Left renal pelvis (tissue), 4 donors: ENCODE measurements around the gene KATNB1. TPM values are rescaled to one million over a fixed set of nuclear protein-coding genes. Genes with fewer than 3 reads are reported as not detected.
"Not testable (repeated sequence)": the region's sequence is repeated elsewhere in the genome, so short reads cannot be mapped to it uniquely, and the experiment has no call there.

Experiments
- DNase-seq, 4 donors: peaks; one replicate each; pipeline ENCODE4 v3.0.0-alpha.2; 2013; ENCODE audit warnings: low read depth in 4 of 4, low spot score in 3 of 4
- polyA plus RNA-seq, 4 donors: library from polyadenylated mRNA; unstranded; fragments of 120-200 nt; gene quantifications; one replicate each; pipeline ENCODE4 v1.2.1, GENCODE V29; 2013; ENCODE audit not compliant: insufficient read length in 4 of 4

Gene KATNB1
- polyA plus RNA-seq, 4 donors, result 11.8 to 22.3 (median 19.6) TPM

DNA sequence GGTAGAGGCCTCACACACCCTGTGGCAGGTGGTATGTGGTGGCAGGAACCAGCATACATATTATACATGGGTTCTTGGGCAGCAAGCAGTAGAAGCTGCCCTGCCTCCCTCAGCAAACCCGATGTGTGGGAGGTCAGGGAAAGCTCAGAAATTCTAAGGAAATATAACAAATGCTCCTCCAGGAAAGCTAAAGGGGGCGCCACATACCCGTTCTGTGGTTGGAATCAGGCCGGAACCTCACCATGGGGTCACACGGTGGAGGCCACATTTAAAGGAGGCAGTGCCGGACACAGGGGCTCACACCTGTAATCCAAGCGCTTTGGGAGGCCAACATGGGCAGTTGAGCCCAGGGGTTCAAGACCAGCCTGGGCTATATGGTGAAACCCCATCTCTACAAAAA, 12.4 kb upstream of the KATNB1 start:
- no peak for DNase-seq

DNA sequence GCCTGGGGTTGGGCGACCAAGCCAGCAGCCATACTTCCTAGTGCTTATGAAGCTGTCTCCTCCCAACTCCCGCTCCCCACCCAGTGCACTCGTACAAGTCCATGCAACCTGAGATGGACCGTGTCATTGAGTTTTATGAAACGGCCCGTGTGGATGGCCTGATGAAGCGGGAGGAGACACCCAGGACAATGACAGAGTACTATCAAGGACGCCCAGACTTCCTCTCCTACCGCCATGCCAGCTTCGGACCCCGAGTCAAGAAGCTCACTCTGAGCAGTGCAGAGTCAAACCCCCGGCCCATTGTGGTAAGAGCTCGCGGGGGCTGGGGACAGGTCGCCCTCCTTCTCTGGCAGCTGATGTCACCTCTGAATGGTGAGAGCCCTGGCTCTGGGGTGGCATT, 11.0 kb upstream of the KATNB1 start:
- no peak for DNase-seq

DNA sequence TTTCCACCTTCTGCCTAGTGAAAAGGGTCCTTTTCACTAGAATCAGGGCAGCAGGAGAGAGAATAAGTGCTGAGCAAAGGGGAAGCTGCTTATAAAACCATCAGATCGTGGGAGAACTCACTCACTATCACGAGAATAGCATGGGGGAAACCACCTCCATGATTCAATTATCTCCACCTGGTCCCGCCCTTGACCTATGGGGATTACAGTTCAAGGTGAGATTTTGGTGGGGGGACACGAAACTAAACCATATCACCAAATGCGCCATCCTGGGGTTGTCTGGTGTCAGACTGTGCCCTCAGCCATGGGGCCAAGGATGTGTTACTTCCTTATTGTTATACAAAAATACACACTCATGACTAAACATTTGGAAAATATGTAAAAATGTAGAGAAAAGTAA, 10.4 kb upstream of the KATNB1 start:
- DNase-seq, result no peak

DNA sequence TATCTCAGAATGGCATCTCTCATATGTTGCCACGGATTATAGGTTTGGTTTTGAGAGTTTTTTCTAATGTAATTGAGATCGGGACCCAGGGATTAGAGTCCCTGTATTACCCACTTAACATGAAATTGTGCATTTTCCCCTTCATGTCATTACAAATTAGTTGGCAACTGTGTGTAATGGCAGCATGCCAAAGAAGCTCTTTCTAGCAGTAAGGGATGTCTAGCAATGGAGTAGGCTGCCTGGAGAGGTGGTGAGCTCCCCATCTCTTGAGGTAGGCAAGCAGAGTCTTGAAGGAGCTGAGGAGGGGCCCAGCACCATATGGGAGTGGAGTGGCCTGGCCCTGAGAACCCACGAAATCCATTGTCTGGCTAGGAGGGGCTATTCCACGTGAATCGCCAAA, 10.0 kb upstream of the KATNB1 start:
- no peak for DNase-seq

DNA sequence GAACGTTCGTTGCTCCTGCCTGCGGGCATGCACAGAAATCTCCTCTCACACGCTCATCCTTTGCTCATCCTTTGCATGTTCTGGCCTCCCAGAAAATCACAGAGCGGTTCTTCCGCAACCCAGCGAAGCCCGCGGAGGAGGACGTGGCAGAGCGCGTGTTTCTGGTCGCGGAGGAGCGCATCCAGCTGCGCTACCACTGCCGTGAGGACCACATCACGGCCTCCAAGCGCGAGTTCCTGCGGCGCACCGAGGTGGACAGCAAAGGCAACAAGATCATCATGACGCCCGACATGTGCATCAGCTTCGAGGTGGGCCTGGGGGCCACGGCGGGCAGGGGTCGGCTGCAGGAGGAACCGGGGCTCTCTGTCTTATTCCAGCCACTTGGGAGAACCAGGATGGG, 9.6 kb upstream of the KATNB1 start:
- DNase-seq, result no peak

DNA sequence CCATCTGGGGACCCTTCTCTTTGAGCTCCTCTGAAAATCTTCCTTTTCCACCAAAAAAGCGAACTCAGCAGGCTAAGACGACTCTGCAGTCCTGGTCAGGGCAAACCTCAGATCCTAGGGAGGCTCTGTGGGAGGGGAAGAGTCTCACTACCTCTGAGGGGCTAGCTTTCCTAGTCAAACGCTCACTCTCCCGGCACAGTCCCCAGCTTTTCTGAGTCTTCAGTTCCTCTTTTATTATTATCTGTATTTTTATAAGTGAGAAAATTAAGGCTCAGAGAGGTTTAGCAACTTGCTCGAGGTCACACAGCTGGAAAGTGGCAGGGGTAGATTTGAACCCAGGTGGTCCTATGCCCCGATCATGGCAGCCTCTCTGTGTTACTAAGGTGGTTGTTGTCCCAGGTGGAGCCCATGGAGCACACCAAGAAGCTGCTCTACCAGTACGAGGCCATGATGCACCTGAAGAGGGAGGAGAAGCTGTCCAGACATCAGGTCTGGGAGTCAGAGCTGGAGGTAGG, 9.1 kb upstream of the KATNB1 start:
- no peak for DNase-seq

DNA sequence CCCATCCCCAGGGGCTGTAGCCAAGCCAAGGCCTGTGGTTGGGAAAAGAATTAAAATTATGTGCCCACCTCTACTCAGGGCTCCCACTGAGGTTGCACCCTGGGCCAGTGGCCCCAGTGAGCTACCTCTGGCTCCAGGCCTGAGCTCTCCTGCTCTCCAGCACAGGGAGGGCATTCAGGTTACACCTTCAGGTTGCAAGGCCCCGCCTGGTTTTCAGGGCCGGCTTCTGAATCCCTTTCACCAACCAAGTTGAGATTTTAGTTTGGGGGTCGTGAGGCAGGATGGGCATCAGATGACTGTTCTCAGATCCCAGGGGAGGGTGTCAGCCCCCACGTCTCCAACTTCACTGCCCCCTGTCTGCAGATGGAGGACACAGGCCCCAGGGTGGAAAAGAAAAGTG, 8.0 kb upstream of the KATNB1 start:
- no peak for DNase-seq

DNA sequence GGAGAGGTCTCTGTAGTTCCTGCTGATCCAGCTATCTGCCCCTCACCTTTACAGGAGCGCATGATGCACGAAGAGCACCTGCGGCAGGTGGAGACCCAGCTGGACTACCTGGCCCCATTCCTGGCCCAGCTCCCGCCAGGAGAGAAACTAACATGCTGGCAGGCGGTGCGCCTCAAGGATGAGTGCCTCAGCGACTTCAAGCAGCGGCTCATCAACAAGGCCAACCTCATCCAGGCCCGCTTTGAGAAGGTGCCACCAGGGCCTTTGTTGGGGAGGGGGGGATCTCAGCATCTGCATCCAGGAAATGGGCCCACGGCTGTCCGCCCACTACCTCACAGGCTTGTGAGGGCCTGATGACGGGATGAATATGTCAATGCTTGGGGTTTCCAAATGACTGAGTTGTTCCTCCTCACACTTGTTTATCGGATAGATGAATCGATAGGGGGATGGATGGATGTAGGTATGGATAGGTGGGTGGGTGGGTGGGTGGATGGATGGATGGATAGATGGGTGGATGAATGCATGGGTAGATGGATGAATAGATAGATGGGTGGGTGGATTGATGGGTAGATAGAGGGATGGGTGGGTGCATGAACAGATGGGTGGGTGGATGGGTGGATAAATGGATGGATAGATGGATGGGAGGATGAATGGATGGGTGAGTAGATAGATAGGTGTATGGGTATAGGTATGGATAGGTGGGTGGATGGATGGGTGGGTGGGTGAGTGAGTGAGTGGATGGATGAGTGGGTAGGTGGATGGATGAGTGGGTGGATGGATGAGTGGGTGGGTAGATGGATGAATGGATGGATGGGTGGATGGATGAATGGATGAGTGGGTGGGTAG, 7.0 kb upstream of the KATNB1 start:
- DNase-seq, result no peak

DNA sequence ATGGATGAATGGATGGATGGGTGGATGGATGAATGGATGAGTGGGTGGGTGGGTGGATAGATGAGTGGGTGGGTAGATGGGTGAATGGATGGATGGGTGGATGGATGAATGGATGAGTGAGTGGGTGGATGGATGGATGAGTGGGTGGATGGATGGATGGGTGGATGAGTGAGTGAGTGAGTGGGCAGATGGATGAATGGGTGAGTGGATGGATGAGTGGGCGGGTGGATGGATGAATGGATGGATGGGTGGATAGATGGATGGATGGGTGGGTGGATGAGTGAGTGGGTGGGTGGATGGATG, 6.4 kb upstream of the KATNB1 start:
- no peak for DNase-seq

DNA sequence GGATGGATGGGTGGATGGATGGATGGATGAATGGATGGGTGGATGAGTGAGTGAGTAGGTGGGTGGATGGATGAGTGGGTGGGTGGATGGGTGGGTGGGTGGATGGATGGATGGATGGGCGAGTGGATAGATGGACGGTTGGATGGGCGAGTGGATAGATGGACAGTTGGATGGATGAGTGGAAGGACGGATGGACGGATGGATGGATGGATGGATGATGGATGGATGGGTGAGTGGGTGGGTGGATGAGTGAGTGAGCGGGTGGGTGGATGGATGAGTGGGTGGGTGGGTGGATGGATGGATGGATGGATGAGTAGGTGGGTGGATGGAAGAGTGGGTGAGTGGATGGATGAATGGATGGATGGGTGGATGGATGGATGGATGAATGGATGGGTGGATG, 5.7 kb upstream of the KATNB1 start:
- not testable (repeated sequence) for DNase-seq

DNA sequence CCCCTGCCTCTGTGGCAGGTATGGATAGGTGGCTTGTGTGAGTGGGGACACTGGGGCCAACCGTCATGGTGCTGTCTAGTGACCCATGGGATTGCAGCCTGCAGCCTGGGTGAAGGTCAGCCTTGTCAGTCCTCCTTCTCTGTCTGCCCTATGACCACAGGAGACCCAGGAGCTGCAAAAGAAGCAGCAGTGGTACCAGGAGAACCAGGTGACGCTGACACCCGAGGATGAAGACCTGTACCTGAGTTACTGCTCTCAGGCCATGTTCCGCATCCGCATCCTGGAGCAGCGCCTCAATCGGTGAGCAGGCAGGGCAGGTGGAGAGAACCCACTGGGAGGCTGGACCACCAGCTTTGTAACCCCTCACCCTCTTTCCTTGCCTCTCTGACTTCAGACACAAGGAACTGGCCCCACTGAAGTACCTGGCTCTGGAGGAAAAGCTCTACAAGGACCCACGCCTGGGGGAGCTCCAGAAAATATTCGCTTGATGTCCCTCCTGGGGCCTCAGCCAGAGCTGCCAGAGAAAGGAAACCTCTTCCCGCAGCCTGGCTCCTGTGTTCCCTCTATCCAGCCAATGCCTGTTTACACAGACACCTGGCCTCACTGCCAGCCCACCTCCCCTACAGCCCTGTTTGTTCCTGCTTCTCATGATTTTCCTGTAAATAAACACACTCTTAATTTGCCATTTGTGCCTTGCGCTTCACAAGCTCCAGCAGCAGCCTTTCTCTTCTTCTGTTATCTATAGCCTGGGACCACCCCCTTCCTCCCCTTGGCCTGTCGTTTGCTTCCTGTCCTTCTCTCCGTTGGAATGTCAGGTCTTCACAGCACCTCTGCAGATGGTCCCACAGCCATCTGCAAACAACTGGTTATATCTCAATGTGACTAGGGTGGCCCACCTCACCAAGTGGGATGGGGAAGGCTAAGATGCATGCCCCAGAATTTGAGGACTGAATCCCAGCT, 4.5 kb upstream of the KATNB1 start:
- DNase-seq, result no peak

DNA sequence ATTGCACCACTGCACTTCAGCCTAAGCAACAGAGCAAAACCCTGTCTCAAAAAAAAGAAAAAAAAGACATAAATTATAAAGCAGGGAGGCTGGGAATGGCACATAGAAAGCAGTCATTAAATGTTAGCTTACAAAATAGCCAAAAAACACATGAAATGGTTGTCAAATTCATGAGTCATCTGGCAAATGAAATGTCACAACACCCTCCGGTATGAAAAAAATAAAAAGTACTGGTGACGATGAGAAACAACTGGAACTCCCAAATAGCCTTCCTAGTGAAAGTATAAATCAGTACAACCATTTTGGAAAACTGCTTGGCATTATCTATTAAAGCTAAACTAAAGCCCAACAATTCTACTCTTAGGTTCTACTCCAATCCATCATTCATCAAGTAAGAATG, 3.5 kb upstream of the KATNB1 start:
- no peak for DNase-seq

DNA sequence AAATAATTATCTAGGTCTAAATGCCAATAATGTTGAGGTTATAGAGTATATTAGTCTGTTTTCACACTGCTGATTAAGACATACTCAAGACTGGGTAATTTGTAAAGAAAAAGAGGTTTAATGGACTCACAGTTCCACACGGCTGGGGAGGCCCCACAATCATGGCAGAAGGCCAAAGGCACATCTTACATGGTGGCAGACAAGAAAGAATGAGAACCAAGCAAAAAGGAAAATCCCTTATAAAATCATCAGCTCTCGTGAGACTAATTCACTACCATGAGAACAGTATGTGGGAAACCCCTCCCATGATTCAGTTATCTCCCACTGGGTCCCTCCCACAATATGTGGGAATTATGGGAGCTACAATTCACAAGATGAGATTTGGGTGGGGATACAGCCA, 2.9 kb upstream of the KATNB1 start:
- no peak for DNase-seq

DNA sequence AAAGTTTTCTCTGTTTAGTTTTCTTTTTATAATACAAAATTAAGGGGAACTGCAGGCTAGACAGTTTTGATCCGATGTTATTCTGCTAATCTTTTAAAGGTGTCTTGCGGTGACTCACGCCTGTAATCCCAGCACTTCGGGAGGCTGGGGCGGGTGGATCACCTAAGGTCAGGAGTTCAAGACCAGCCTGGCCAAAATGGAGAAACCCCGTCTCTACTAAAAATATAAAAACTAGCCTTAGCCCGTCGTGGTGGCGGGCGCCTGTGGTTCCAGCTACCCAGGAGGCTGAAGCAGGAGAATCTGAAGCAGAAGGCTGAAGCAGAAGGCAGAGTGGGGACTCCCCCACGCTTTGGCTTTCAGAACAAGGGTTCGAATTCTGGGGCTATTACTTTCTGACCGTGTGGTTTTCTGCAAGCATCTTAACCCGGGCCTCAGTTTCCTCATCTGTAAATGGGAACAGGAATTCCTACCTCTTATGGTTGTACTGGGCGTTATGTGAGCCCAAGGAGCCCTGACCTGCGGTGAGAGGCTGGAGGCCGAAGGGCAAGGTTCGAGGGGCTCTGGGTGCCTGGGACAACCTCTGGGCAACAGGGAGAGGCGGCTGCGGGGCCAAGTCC, 1.2 kb upstream of the KATNB1 start:
- DNase-seq, result no peak

DNA sequence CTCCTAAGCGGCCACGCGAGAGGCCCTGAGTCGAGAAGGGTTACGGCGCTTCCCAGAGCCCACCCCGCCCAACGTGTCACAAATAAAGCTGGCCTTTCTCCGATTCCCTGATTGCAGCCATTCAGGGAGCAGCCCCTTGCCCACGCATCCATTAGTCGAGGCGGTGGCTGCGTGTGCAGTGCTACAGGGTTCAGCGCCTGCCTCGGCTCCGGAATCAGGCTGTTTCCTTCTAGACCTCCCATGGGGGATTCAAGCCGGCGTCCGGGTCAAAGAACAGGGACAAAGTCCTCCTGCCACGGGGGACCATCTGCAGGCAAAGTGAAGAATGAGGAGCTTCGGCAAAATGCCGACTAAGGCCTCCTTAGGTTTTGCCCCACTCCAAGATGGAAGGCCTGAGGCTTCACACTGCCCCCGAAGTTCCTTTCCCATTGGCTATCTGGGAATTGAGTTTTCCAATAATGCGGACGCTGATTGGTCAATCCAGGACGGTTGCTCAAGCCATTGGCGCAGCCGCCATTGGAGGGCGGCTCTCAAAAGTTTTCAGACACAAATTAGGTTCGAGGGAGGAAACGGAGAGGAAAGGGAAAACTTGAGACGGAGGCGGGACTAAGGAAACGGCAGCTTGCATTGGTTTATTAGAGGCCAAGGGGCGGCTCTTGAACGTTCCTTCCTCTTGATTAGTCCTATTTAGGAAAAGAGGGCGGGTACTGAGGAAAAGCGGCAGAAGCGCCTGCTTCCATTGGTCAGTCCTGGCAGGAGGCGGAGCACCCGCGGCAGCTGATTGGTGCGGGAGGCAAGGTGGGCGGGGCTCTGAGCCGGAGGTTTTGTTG, 430 bp upstream of the KATNB1 start:
- DNase-seq, result peak; percentile 100

DNA sequence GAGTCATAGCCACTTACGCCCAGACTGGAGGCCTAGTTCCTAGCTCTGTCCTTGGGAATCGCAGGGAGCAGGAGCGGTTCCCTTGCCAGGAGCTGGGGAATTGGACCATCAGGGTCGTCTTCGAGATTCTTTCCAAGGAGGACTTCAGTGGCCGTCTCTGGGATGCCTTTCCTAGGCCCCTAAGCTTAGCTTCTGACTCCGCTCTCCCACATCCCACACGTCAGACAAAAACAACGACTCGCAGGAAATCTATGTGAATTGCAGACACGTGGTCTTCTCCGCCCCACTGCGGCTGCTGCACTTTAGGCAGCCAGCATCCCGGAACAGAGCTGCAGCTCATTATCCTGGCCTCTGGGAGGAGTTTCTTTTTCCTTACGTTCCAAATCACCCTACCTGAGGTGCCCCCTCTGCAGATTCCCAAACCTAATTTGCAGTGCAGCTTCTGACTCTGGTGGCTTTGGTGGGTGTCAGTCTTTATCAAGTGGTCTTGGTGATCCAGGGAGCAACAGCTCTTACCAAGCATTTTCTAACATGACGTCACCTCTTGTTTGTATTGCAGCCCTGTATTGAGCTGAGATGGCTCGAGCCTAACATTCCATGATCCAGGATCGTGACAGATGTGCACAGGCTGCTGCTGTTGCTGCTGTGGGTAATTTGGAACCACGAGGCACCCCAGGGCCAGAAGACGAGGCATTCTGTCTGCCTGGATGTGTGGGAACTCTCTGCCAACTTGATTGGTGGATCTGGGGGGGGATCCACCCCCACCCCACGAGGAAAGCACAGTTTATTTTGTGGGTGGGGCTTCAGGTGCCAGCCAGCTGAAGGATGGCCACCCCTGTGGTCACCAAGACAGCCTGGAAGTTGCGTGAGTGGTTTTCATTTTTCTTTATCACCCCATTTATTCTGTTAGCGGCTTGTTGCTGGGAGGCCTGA, 1.1 kb downstream of the KATNB1 start:
- DNase-seq, result peak in 2 of 4 donors; percentile 48 to 56

DNA sequence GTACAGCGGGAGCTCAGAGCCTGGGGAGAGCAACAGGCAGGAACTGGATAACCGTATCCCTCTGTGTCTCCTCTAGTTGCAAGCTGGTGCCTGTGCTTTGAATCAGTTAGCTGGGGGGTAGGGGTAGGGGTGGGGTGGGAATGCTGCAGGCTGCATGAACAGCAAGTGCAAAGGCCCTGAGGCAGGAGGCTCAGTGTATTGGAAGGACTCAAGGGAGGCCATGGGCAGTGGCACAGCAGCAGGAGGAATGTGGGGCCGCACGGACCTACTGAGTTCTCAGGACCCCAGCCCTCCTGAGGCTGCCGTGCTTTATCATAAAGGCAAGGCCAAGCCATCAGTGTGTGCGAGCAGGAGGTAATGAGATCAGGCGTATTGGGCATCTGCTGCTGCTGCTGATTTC, 3.3 kb downstream of the KATNB1 start:
- DNase-seq, result no peak

DNA sequence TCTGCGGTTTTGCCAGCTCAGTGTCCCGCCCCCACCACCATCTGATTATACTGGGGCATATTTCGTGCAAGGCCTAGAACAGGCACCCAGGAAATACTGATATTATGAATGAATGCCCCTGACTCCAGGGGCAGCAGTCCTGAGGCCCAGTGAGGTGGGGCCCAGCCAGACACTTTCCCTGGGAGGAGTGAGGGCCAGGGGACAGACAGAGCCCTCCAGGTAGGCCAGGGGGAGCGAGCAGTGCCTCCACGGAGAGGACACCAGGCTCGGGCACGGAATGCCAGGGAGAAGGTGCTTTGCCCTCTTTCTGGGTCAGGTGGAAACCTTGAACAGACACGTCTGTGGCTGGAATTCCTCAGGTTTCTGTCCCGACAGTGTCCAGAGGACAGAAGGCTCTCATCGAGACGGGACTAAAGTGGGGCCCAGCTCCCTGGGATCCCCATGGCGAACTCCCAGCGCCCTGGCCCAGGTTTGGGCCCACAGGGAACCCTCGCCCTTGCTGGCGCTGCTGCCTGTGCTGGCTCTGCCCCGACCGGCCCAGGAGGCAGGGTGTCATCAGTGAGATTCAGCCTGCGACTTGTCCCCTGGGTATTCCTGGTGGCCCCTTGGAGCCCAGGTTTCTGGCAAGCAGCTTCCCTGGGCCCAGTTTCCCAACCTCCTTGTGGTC, 4.3 kb downstream of the KATNB1 start:
- no peak for DNase-seq
